ENCODE measurements around the gene RPS2. TPM values are rescaled to one million over a fixed set of nuclear protein-coding genes. Genes with fewer than 3 reads are reported as not detected.
"Not testable (repeated sequence)": the region's sequence is repeated elsewhere in the genome, so short reads cannot be mapped to it uniquely, and the experiment has no call there.

The RPS2 gene
- total RNA-seq, 2 experiments from 2014 or later, result 2,461 to 3,120 TPM

- TF ChIP-seq EZH2phosphoT487 (IDR thresholded peaks at IDR 0.05; ENCODE audit: borderline replicate concordance, low read depth, low read length), result no peak
- no peak for TF ChIP-seq CTCF (conservative IDR thresholded peaks at IDR 0.05; ENCODE audit: low read length)
- H3K27ac ChIP-seq (ENCODE audit: low read depth, low read length, poor library complexity, severe bottlenecking), result no peak overlapping the region
- H3K36me3 ChIP-seq (ENCODE audit: insufficient read depth, low read length), result no peaks in the 10 kb centered on the region
- POLR2A ChIA-PET, result no interaction called here
- intact Hi-C loops (cut with micrococcal nuclease; ENCODE audit: unreplicated experiment), result no loop called here
- no TSS peak for BruUV-seq (replicated peaks)
- no peaks in the 10 kb centered on the region for H4K20me1 ChIP-seq (ENCODE audit: insufficient read depth, low read length)
- H3K4me2 ChIP-seq (ENCODE audit: low read length), result no peak overlapping the region
- H3K9me3 ChIP-seq (ENCODE audit: low read length), result no peaks in the 10 kb centered on the region
- no peak overlapping the region for H3K4me3 ChIP-seq (ENCODE audit: low read depth, low read length, poor library complexity, severe bottlenecking)
- H3K79me2 ChIP-seq (ENCODE audit: insufficient read depth, low read depth, low read length), result no peaks in the 10 kb centered on the region
- CTCF ChIA-PET (ENCODE audit: unreplicated experiment), result no interaction called here
- no peak overlapping the region for H2AFZ ChIP-seq (ENCODE audit: low read length)
- H3K9me2 ChIP-seq (ENCODE audit: insufficient read depth, low read length), result no peaks in the 10 kb centered on the region
- peak; percentile 41 for DNase-seq (ENCODE audit: low spot score)
- H3K4me1 ChIP-seq (ENCODE audit: insufficient read depth, low read length, poor library complexity, severe bottlenecking), result peaks cover 2% of the 10 kb centered on the region
Observed at GRCh38 chr16:1920727-1921171, 43.9 kb downstream of the RPS2 start.

- H3K9me3 ChIP-seq (ENCODE audit: low read length); POLR2A ChIA-PET; BruUV-seq (replicated peaks); intact Hi-C loops (cut with micrococcal nuclease; ENCODE audit: unreplicated experiment); H3K27ac ChIP-seq (ENCODE audit: low read depth, low read length, poor library complexity, severe bottlenecking); H3K36me3 ChIP-seq (ENCODE audit: insufficient read depth, low read length); H3K9me2 ChIP-seq (ENCODE audit: insufficient read depth, low read length); H3K4me1 ChIP-seq (ENCODE audit: insufficient read depth, low read length, poor library complexity, severe bottlenecking); H3K4me3 ChIP-seq (ENCODE audit: low read depth, low read length, poor library complexity, severe bottlenecking); H3K79me2 ChIP-seq (ENCODE audit: insufficient read depth, low read depth, low read length); H2AFZ ChIP-seq (ENCODE audit: low read length); H3K4me2 ChIP-seq (ENCODE audit: low read length); H4K20me1 ChIP-seq (ENCODE audit: insufficient read depth, low read length); CTCF ChIA-PET (ENCODE audit: unreplicated experiment); DNase-seq (ENCODE audit: low spot score): not testable (repeated sequence)
Observed at GRCh38 chr16:1920122-1920521, 44.5 kb downstream of the RPS2 start.

- Histone ChIP-seq H3K36me3 (ENCODE audit: insufficient read depth, low read length) (no peaks in the 10 kb centered on the region), H3K27ac (ENCODE audit: low read depth, low read length, poor library complexity, severe bottlenecking) (no peak overlapping the region), H3K9me2 (ENCODE audit: insufficient read depth, low read length) (no peaks in the 10 kb centered on the region), H3K79me2 (ENCODE audit: insufficient read depth, low read depth, low read length) (no peaks in the 10 kb centered on the region), H3K4me2 (ENCODE audit: low read length) (no peak overlapping the region), H2AFZ (ENCODE audit: low read length) (no peak overlapping the region), H3K4me3 (ENCODE audit: low read depth, low read length, poor library complexity, severe bottlenecking) (no peak overlapping the region), H3K9me3 (ENCODE audit: low read length) (no peaks in the 10 kb centered on the region), H4K20me1 (ENCODE audit: insufficient read depth, low read length) (no peaks in the 10 kb centered on the region), H3K4me1 (ENCODE audit: insufficient read depth, low read length, poor library complexity, severe bottlenecking) (peaks cover 2% of the 10 kb centered on the region)
- BruUV-seq (replicated peaks), result no TSS peak
- no peak for TF ChIP-seq EZH2phosphoT487 (IDR thresholded peaks at IDR 0.05; ENCODE audit: borderline replicate concordance, low read depth, low read length)
- TF ChIP-seq CTCF (conservative IDR thresholded peaks at IDR 0.05; ENCODE audit: low read length), result no peak
- DNase-seq (ENCODE audit: low spot score), result no peak
- POLR2A ChIA-PET, result no interaction called here
- CTCF ChIA-PET (ENCODE audit: unreplicated experiment), result no interaction called here
- intact Hi-C loops (cut with micrococcal nuclease; ENCODE audit: unreplicated experiment), result no loop called here
Observed at GRCh38 chr16:1919327-1919998, 45.2 kb downstream of the RPS2 start.

All from OCI-LY7 (cell line).